EL (cell line): ENCODE results near the gene PRRG4.
A peak's percentile ranks its signal among the peaks of the same experiment; 100 is the strongest.
"Not testable (repeated sequence)": the region's sequence is repeated elsewhere in the genome, so short reads cannot be mapped to it uniquely, and the experiment has no call there.

Source experiments
- DNase-seq: peaks from one replicate; pipeline ENCODE4 v3.0.0-alpha.2; 2016

Gene PRRG4

GRCh38 chr11:32887707-32888383 is 58.1 kb downstream of the PRRG4 start:
- DNase-seq = not testable (repeated sequence)

DNA sequence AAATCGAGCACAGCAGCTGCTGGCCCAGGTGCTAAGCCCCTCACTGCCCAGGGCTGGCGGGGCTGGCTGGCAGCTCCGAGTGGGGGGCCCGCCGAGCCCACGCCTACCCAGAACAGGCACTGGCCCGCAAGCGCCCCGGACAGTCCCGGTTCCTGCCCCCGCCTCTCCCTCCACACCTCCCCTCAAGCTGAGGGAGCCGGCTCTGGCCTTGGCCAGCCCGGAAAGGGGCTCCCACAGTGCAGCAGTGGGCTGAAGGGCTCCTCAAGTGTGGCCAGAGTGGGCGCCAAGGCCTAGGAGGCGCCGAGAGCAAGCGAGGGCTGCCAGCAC is 58.6 kb downstream of the PRRG4 start:
- not testable (repeated sequence) for DNase-seq

DNA sequence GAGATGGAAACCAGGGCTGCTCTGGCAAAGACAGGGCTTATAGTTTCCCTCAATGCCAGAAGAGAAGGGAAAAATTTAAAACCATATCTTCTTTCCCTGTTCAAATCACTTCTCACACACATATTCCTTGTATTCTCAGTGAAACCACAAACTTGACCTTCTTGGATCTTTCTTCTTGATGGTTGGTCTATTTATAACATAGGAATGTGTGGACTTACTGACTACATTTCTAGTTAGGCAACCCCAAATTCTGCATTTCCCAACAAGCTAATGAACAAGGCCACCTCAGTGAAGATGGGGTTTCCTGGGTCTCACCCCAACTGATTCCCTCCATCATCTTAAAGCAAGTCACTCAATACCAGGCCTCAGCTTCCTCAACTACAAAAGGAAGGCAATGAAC is 59.1 kb downstream of the PRRG4 start:
- peak; percentile 66 for DNase-seq

- no peak for DNase-seq
These were observed 61.3 kb downstream of the PRRG4 start for GRCh38 chr11:32890843-32891656.

GRCh38 chr11:32891657-32892354 is 62.1 kb downstream of the PRRG4 start:
- peak; percentile 23 for DNase-seq

GRCh38 chr11:32892355-32893092 is 62.8 kb downstream of the PRRG4 start, which contains the start of gene QSER1:
Gene QSER1, plus strand, starts transcription at chr11:32892811. Its CDS starts 315 bp downstream, at chr11:32893126.
- peak; percentile 73 for DNase-seq

DNA sequence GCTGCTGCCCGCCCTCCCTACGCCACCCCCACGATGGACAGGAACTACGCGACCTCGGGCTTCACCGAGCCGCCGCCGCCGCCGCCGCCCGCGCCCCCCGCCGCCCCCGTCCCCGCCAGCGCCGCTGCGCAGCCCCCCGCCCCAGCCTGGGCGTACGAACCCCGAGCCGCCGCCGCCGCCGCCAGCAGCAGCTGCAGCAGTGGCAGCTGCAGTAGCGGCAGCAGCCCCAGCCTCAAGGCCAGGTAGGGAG is 63.3 kb downstream of the PRRG4 start:
- DNase-seq = no peak

- DNase-seq = peak; percentile 53
These were observed 63.8 kb downstream of the PRRG4 start for GRCh38 chr11:32893343-32894148.

- DNase-seq = peak; percentile 83
These were observed 64.6 kb downstream of the PRRG4 start for GRCh38 chr11:32894149-32894827.

- no peak for DNase-seq
These were observed 65.2 kb downstream of the PRRG4 start for GRCh38 chr11:32894921-32895320.

- no peak for DNase-seq
These were observed 65.7 kb downstream of the PRRG4 start for GRCh38 chr11:32895471-32895870.

GRCh38 chr11:32897103-32897502 is 67.4 kb downstream of the PRRG4 start:
- no peak for DNase-seq

GRCh38 chr11:32899438-32899837 is 69.7 kb downstream of the PRRG4 start:
- no peak for DNase-seq

- DNase-seq = no peak
These were observed 72.5 kb downstream of the PRRG4 start for GRCh38 chr11:32902089-32902665.

- no peak for DNase-seq
These were observed 75.4 kb downstream of the PRRG4 start for GRCh38 chr11:32905028-32905667.
